DND-41 (cell line): ENCODE results near the gene RHOB.

Experiments
- ATAC-seq: fragments of 200-7000 bp; cut with Tn5 transposase; 3 replicates; pipeline ENCODE4 v1.9.1; 2021; ENCODE audit warnings: low read depth; ENCODE audit not compliant: insufficient read depth
- DNase-seq: peaks from one replicate; pipeline ENCODE4 v3.0.0-alpha.2; 2020
- H2AFZ ChIP-seq: 2 replicates; pipeline ENCODE4 v1.6.0; 2012; ENCODE audit warnings: low read depth, low read length
- H3K27ac ChIP-seq: 2 replicates; pipeline ENCODE4 v1.5.1; 2012; ENCODE audit warnings: low read length, inconsistent platforms
- H3K27me3 ChIP-seq: fragments of 200-600 bp; sonication (generic); 2 replicates; pipeline ENCODE4 v1.6.0; 2012; ENCODE audit warnings: low read length, mild to moderate bottlenecking, inconsistent platforms; ENCODE audit not compliant: insufficient read depth, poor library complexity
- H3K36me3 ChIP-seq: 2 replicates; pipeline ENCODE4 v1.5.1; 2012; ENCODE audit warnings: low read length, inconsistent platforms; ENCODE audit not compliant: insufficient read depth
- H3K4me1 ChIP-seq: 2 replicates; pipeline ENCODE4 v1.5.1; 2012; ENCODE audit warnings: mild to moderate bottlenecking, low read length; ENCODE audit not compliant: insufficient read depth
- H3K4me2 ChIP-seq: 2 replicates; pipeline ENCODE4 v1.6.0; 2012; ENCODE audit warnings: mild to moderate bottlenecking, moderate library complexity, low read length, inconsistent platforms; ENCODE audit not compliant: insufficient read depth
- H3K4me3 ChIP-seq, 2 experiments: fragments of 200-600 bp in 1 of 2; shearing (Covaris generic) in 1 of 2; 2 replicates each; pipeline ENCODE4 v1.5.1; 2012 to 2016; ENCODE audit warnings: inconsistent platforms in 2 of 2, low read length in 2 of 2, mild to moderate bottlenecking in 2 of 2, low read depth in 1 of 2, moderate library complexity in 1 of 2
- H3K79me2 ChIP-seq: 2 replicates; pipeline ENCODE4 v1.6.0; 2012; ENCODE audit warnings: low read length, inconsistent platforms; ENCODE audit not compliant: insufficient read depth
- H3K9ac ChIP-seq: 2 replicates; pipeline ENCODE4 v1.6.0; 2012; ENCODE audit warnings: low read depth, mild to moderate bottlenecking, inconsistent platforms, low read length, moderate library complexity
- H3K9me3 ChIP-seq: 2 replicates; pipeline ENCODE4 v1.5.1; 2012; ENCODE audit warnings: low read length, moderate library complexity, mild to moderate bottlenecking, inconsistent platforms; ENCODE audit not compliant: insufficient read depth, severe bottlenecking
- H4K20me1 ChIP-seq: 2 replicates; pipeline ENCODE4 v1.6.0; 2012; ENCODE audit warnings: low read length; ENCODE audit not compliant: insufficient read depth
- EZH2 ChIP-seq: IDR thresholded peaks from 3 replicates; pipeline ENCODE4 v1.6.1; 2012; ENCODE audit warnings: borderline replicate concordance, low read depth, mild to moderate bottlenecking, moderate library complexity, low read length, inconsistent platforms; ENCODE audit not compliant: severe bottlenecking
- TF ChIP-seq, protein P1 (sequence below): IDR thresholded peaks from 2 replicates; pipeline ENCODE4 v1.5.1; 2012; ENCODE audit warnings: borderline replicate concordance, low read length, moderate library complexity, mild to moderate bottlenecking; ENCODE audit not compliant: poor library complexity, severe bottlenecking; ENCODE audit errors: extremely low read depth

Gene RHOB

DNA sequence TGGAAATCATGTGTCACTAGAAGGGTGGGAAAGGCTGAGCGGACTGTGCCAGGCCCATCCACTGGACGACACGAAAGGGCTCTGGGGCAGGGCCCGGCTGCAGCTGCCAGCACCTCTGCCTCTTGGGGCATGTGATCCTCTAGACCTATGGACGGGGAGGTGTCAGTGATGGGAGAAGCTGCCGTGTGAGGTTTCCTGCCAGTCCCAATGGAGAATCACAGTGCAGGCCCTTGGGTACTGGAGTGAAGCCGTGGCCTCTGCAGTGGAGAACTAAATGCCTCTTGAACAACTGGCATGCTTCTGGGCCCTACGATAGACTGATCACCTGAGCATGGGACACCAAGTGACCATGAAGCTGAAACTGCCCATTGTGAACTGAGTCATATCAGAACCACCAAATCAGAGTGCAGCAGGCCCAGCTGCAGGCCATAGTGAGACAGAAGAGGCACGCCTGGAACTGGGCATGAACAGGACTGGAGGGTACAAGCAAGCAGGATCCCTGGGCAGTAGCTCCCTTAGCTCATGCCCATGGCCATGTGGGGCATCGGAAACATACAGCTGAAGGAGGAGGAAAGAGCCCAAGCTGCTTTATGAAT is 18.8 kb upstream of the RHOB start:
- H3K9me3 ChIP-seq, result no peaks in the 10 kb centered on the region
- TF ChIP-seq, protein P1, sequence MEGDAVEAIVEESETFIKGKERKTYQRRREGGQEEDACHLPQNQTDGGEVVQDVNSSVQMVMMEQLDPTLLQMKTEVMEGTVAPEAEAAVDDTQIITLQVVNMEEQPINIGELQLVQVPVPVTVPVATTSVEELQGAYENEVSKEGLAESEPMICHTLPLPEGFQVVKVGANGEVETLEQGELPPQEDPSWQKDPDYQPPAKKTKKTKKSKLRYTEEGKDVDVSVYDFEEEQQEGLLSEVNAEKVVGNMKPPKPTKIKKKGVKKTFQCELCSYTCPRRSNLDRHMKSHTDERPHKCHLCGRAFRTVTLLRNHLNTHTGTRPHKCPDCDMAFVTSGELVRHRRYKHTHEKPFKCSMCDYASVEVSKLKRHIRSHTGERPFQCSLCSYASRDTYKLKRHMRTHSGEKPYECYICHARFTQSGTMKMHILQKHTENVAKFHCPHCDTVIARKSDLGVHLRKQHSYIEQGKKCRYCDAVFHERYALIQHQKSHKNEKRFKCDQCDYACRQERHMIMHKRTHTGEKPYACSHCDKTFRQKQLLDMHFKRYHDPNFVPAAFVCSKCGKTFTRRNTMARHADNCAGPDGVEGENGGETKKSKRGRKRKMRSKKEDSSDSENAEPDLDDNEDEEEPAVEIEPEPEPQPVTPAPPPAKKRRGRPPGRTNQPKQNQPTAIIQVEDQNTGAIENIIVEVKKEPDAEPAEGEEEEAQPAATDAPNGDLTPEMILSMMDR, result no peak
- TF ChIP-seq EZH2, result no peak
- H3K4me1 ChIP-seq, result no peaks in the 10 kb centered on the region
- H3K4me3 ChIP-seq, result no peak overlapping the region
- no peak overlapping the region for H2AFZ ChIP-seq
- H3K4me2 ChIP-seq, result no peak overlapping the region
- H3K27me3 ChIP-seq, result peaks cover 23% of the 10 kb centered on the region
- no peaks in the 10 kb centered on the region for H3K79me2 ChIP-seq
- H3K27ac ChIP-seq, result no peak overlapping the region
- H3K36me3 ChIP-seq, result no peaks in the 10 kb centered on the region
- DNase-seq (no peak), ATAC-seq (no peak)
- no peak overlapping the region for H3K9ac ChIP-seq
- no peaks in the 10 kb centered on the region for H4K20me1 ChIP-seq

DNA sequence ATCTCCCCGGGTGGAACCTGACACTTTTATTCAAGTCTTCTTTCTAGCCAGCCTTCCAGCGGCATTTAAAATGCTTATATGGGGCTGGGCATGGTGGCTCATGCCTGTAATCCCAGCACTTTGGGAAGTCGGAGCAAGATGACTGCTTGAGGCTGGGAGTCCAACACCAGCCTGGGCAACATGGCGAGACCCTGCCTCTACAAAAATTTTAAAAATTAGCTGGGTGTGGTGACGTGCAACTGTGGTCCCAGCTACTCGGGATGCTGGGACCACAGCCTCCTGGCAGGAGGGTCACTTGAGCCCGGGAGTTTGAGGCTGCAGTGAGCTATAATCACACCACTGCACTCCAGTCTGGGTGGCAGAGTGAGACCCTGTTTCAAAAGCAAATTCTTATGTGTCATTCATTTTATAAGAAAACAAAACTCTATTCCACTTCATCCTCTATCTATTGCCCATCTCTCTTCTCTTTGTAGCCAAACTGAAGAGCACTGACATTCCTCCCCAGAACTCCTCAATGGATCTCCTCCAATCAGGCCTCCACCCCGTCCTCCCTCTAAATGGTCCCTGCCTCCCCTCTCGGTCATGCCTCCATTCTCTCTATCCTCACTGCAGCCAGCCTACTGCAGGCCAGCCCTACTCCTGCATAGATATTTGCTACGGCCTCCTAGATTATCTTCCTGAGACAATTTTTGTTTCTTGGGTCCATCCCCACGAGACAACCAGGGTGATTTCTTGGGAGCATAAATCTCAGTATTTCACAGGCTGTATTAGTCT is 18.0 kb upstream of the RHOB start:
- H3K9ac ChIP-seq, result no peak overlapping the region
- H3K9me3 ChIP-seq, result no peaks in the 10 kb centered on the region
- H3K4me2 ChIP-seq, result no peak overlapping the region
- H4K20me1 ChIP-seq, result no peaks in the 10 kb centered on the region
- H2AFZ ChIP-seq, result no peak overlapping the region
- no peak for DNase-seq
- TF ChIP-seq, protein P1, result no peak
- no peak for TF ChIP-seq EZH2
- H3K27ac ChIP-seq, result no peak overlapping the region
- no peak overlapping the region for H3K4me3 ChIP-seq
- ATAC-seq, result no peak
- H3K79me2 ChIP-seq, result no peaks in the 10 kb centered on the region
- H3K36me3 ChIP-seq, result no peaks in the 10 kb centered on the region
- H3K27me3 ChIP-seq, result peaks cover 22% of the 10 kb centered on the region
- no peaks in the 10 kb centered on the region for H3K4me1 ChIP-seq

DNA sequence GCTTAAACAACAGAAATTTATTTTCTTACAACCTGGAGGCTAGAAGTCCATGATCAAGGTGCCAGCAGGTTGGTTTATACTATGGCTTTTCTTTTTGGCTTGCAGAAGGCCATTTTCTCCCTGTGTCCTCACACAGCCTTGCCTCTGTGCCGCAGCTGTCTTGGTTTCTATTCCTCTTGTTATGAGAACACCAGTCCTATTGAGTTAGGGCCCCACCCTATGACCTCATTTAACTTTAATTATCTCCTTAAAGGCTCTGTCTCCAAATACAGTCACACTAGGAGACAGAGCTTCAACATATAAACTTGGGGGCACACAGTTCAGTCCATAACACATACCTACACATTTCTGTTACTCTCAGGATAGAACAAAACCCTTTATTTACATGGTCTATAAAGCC is 17.3 kb upstream of the RHOB start:
- DNase-seq (no peak), ATAC-seq (no peak)
- peaks cover 22% of the 10 kb centered on the region for H3K27me3 ChIP-seq
- H3K4me1 ChIP-seq, result no peaks in the 10 kb centered on the region
- no peaks in the 10 kb centered on the region for H3K9me3 ChIP-seq
- H3K36me3 ChIP-seq, result no peaks in the 10 kb centered on the region
- H2AFZ ChIP-seq, result no peak overlapping the region
- no peaks in the 10 kb centered on the region for H3K79me2 ChIP-seq
- no peak overlapping the region for H3K27ac ChIP-seq
- no peak overlapping the region for H3K4me3 ChIP-seq
- no peak for TF ChIP-seq EZH2
- TF ChIP-seq, protein P1, result no peak
- no peaks in the 10 kb centered on the region for H4K20me1 ChIP-seq
- H3K9ac ChIP-seq, result no peak overlapping the region
- H3K4me2 ChIP-seq, result no peak overlapping the region

DNA sequence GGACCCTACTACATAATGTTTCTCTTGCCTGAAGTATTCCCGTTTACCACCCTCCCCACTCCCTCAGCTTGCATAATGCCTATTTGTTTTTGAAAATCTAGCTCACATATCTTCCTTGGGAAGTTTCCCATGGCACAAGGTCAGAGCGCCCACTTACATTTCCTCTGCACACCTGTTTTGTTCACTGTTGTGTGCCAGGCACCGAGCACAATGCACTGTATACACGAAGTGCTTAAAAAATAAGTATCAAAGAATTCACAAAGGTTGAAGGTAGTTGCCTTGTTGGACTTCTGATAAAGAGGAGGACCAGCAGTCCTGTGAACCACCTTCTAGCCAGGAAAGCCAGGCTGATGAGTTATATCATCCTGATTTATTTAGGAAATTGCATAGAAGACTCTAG is 16.8 kb upstream of the RHOB start:
- no peak overlapping the region for H3K27ac ChIP-seq
- ATAC-seq (no peak), DNase-seq (no peak)
- no peaks in the 10 kb centered on the region for H3K36me3 ChIP-seq
- no peak overlapping the region for H3K4me2 ChIP-seq
- TF ChIP-seq, protein P1, result no peak
- no peaks in the 10 kb centered on the region for H4K20me1 ChIP-seq
- H3K79me2 ChIP-seq, result no peaks in the 10 kb centered on the region
- H2AFZ ChIP-seq, result no peak overlapping the region
- peaks cover 22% of the 10 kb centered on the region for H3K27me3 ChIP-seq
- no peaks in the 10 kb centered on the region for H3K4me1 ChIP-seq
- H3K9ac ChIP-seq, result no peak overlapping the region
- H3K9me3 ChIP-seq, result no peaks in the 10 kb centered on the region
- no peak overlapping the region for H3K4me3 ChIP-seq
